Hepatocyte (in vitro differentiated cells): ENCODE measurements around the gene TRIM44. TPM values are rescaled to one million over a fixed set of nuclear protein-coding genes. Genes with fewer than 3 reads are reported as not detected.

Experiments used
- DNase-seq: peaks from one replicate; pipeline ENCODE4 v3.0.0-alpha.2; 2016; ENCODE audit warnings: low spot score
- H2AFZ ChIP-seq: fragments of 200-600 bp; sonication (generic); 2 replicates; pipeline ENCODE4 v1.6.0; 2016; ENCODE audit warnings: antibody characterized with exemption, mild to moderate bottlenecking
- H3K27ac ChIP-seq: fragments of 200-600 bp; sonication (generic); 2 replicates; pipeline ENCODE4 v1.5.1; 2016; ENCODE audit warnings: mild to moderate bottlenecking
- H3K27me3 ChIP-seq: fragments of 200-600 bp; sonication (generic); 2 replicates; pipeline ENCODE4 v1.6.1; 2016
- H3K36me3 ChIP-seq: fragments of 200-600 bp; sonication (generic); replicated peaks from 2 replicates; pipeline ENCODE4 v1.5.1; 2016; ENCODE audit warnings: low read depth; ENCODE audit not compliant: insufficient read depth
- H3K4me1 ChIP-seq: fragments of 200-600 bp; sonication (generic); 2 replicates; pipeline ENCODE4 v1.5.1; 2016; ENCODE audit warnings: mild to moderate bottlenecking, moderate library complexity; ENCODE audit not compliant: insufficient read depth
- H3K4me2 ChIP-seq: fragments of 200-600 bp; sonication (generic); 2 replicates; pipeline ENCODE4 v1.6.0; 2016
- H3K4me3 ChIP-seq: fragments of 200-600 bp; sonication (generic); 2 replicates; pipeline ENCODE4 v1.5.1; 2016; ENCODE audit warnings: mild to moderate bottlenecking
- H3K79me2 ChIP-seq: fragments of 200-600 bp; sonication (generic); 2 replicates; pipeline ENCODE4 v1.6.0; 2017; ENCODE audit warnings: mild to moderate bottlenecking
- H3K9me2 ChIP-seq: fragments of 200-600 bp; sonication (generic); replicated peaks from 2 replicates; pipeline ENCODE4 v1.6.0; 2017; ENCODE audit warnings: mild to moderate bottlenecking; ENCODE audit not compliant: insufficient read depth
- H3K9me3 ChIP-seq: fragments of 200-600 bp; sonication (generic); 2 replicates; pipeline ENCODE4 v1.5.1; 2016; ENCODE audit warnings: low read depth, mild to moderate bottlenecking
- H4K20me1 ChIP-seq: fragments of 200-600 bp; sonication (generic); 2 replicates; pipeline ENCODE4 v1.6.0; 2016; ENCODE audit warnings: mild to moderate bottlenecking; ENCODE audit not compliant: insufficient read depth, poor library complexity, severe bottlenecking
- EZH2 ChIP-seq: fragments of 200-600 bp; sonication (generic); IDR thresholded peaks from 2 replicates; pipeline ENCODE4 v1.6.1; 2016; ENCODE audit warnings: antibody characterized with exemption, mild to moderate bottlenecking, borderline replicate concordance
- EZH2phosphoT487 ChIP-seq: fragments of 200-600 bp; sonication (generic); IDR thresholded peaks from one replicate; pipeline ENCODE4 v1.6.1; 2018; ENCODE audit warnings: antibody characterized with exemption, mild to moderate bottlenecking, low read depth, moderate library complexity; ENCODE audit not compliant: unreplicated experiment, severe bottlenecking
- WGBS: methylation state at CpG from one replicate; pipeline ENCODE4 v1.1.6; 2016; ENCODE audit warnings: low lambda C conversion rate; ENCODE audit errors: missing lambda C conversion rate; 5-methylcytosine and 5-hydroxymethylcytosine counted together
- polyA plus RNA-seq: library from polyadenylated mRNA; unstranded; fragments of >200 nt; fragmentation: Nextera tagmentation; extraction: Ambion mirVana; gene quantifications from 2 replicates; pipeline ENCODE4 v1.2.1, GENCODE V29; 2016
- total RNA-seq: library from RNA; depleted of rRNA; stranded (reverse); fragments of >200 nt; gene quantifications from 2 replicates; pipeline ENCODE4 v1.2.3, GENCODE V29; 2014
- TF ChIP-seq, protein P1 (sequence below): fragments of 200-600 bp; sonication (generic); IDR thresholded peaks from 2 replicates; pipeline ENCODE4 v1.5.1; 2016; ENCODE audit warnings: antibody characterized with exemption, mild to moderate bottlenecking; ENCODE audit not compliant: poor library complexity

The TRIM44 gene
- total and polyA plus RNA-seq, 2 experiments from 2014 or later, result 20.8 to 43.2 TPM

DNA sequence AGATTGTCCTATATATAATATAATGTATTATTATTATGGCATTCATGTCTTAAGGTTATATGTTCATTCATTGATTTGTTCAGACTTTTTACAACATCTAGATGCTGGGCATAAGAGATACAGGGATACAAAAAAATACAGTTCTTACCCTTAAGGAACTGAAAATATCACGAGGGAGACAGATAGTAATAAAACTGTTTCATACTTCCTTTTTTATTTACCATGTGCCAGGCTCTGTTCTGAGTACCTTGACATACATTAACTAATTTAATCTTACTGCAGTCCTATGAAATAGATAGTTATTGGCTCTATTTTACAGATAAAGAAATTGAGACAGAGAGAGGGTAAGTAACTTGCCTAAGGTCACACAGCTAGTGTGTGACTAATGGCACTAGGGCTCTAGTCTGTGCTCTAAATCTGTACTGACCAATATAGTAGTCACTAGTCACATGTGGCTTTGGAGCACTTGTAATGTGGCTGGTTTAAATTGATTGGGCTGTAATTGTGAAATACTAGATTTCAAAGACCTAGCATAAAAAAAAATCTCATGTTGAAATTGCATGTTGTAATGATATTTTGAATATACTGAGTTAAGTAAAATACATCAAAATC is 21.3 kb downstream of the TRIM44 start:
- no peak overlapping the region for H3K4me2 ChIP-seq
- no peaks in the 10 kb centered on the region for H3K36me3 ChIP-seq
- 81% methylated on average over 1 of the region's 1 CpG for whole genome bisulfite sequencing
- no peak overlapping the region for H2AFZ ChIP-seq
- H3K27ac ChIP-seq, result peak overlapping the region; percentile 84
- DNase-seq, result no peak
- no peaks in the 10 kb centered on the region for H3K9me2 ChIP-seq
- H3K79me2 ChIP-seq, result peaks cover 65% of the 10 kb centered on the region
- TF ChIP-seq EZH2phosphoT487 (no peak), EZH2 (no peak)
- TF ChIP-seq, protein P1, sequence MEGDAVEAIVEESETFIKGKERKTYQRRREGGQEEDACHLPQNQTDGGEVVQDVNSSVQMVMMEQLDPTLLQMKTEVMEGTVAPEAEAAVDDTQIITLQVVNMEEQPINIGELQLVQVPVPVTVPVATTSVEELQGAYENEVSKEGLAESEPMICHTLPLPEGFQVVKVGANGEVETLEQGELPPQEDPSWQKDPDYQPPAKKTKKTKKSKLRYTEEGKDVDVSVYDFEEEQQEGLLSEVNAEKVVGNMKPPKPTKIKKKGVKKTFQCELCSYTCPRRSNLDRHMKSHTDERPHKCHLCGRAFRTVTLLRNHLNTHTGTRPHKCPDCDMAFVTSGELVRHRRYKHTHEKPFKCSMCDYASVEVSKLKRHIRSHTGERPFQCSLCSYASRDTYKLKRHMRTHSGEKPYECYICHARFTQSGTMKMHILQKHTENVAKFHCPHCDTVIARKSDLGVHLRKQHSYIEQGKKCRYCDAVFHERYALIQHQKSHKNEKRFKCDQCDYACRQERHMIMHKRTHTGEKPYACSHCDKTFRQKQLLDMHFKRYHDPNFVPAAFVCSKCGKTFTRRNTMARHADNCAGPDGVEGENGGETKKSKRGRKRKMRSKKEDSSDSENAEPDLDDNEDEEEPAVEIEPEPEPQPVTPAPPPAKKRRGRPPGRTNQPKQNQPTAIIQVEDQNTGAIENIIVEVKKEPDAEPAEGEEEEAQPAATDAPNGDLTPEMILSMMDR, result no peak
- H3K4me3 ChIP-seq, result no peak overlapping the region
- H3K27me3 ChIP-seq, result no peaks in the 10 kb centered on the region
- H4K20me1 ChIP-seq, result peaks cover 16% of the 10 kb centered on the region
- H3K9me3 ChIP-seq, result no peaks in the 10 kb centered on the region
- peaks cover 19% of the 10 kb centered on the region for H3K4me1 ChIP-seq

DNA sequence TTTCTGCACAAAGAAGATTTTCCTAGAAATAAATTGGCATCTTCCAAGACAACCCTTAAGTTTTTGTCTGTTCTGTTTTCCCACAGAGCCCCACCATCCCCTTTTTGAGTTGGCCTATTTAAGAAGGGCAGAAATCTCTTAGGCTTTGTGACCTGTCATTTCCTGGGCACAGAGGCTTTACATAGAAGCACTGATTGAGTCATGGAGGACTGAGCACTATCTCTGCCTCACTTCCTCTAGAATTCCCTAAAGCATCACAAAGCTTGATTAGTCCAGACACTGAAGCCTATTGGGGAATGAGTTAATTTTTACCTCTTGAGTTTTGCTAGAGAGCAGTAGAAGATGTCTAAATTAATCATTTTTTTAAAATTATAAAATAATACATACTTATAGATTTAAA is 25.4 kb downstream of the TRIM44 start:
- Histone ChIP-seq H3K4me1 (peaks cover 16% of the 10 kb centered on the region), H3K4me3 (no peak overlapping the region), H2AFZ (no peak overlapping the region), H3K9me2 (no peaks in the 10 kb centered on the region), H3K9me3 (no peaks in the 10 kb centered on the region), H3K79me2 (peaks cover 45% of the 10 kb centered on the region), H3K4me2 (no peak overlapping the region), H3K36me3 (no peaks in the 10 kb centered on the region), H3K27ac (no peak overlapping the region), H3K27me3 (no peaks in the 10 kb centered on the region), H4K20me1 (peaks cover 11% of the 10 kb centered on the region)
- DNase-seq, result no peak
- TF ChIP-seq, protein P1, result no peak
- TF ChIP-seq EZH2phosphoT487 (no peak), EZH2 (no peak)

DNA sequence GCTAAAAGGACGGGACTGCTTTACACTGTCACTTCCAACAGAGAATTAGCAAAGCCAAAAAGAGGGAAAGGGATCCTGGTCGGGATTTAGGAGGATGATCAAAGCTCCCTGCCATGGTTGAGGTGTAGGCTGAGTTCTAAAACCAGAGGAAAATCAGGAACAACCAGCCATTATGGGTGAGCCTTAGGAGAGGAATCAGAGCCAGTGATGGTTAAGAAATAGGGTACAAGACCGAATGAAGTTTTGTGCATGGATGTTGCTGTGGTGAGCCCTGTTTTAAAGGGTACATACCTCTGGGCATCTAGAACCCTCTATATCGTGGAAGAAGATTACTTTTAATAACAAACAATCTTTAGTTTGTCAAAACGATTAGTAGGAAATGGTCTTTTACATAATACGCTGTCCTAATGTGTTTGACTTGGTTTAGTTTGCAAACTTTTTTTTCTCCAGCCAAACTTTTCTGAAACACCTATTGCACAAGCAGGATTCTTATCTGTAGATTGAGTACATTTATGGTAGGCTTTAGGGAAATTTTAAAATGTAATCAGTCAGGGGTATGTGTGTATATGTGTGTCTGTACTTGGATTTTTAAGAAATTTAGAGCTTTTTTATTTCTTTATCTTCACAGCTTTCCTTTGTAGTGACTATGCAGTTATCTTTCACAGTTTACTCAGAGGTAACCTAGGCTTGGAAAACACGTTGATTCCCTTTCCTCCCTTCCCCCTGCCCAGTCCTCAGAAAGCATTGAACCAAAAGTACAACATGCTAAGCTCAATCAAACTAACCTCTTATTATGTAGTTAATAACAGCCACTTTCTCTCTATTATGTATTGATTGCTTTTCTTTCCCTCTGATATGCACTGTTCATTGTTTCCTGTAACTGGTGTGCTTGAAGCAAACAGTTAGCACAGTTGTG is 26.8 kb downstream of the TRIM44 start:
- no peaks in the 10 kb centered on the region for H4K20me1 ChIP-seq
- H3K9me2 ChIP-seq, result no peaks in the 10 kb centered on the region
- no peak overlapping the region for H2AFZ ChIP-seq
- TF ChIP-seq, protein P1, result no peak
- TF ChIP-seq EZH2 (no peak), EZH2phosphoT487 (no peak)
- H3K4me2 ChIP-seq, result peak overlapping the region; percentile 34
- no peaks in the 10 kb centered on the region for H3K9me3 ChIP-seq
- no peak for DNase-seq
- peaks cover 9% of the 10 kb centered on the region for H3K4me1 ChIP-seq
- 51% methylated on average over 7 of the region's 7 CpGs for WGBS
- H3K4me3 ChIP-seq, result no peak overlapping the region
- no peaks in the 10 kb centered on the region for H3K36me3 ChIP-seq
- H3K27me3 ChIP-seq, result no peaks in the 10 kb centered on the region
- no peak overlapping the region for H3K27ac ChIP-seq
- peaks cover 42% of the 10 kb centered on the region for H3K79me2 ChIP-seq
